Trophoblast cell (in vitro differentiated cells and primary cell): ENCODE data around the gene ZBED3.
"Not testable (repeated sequence)": the region's sequence is repeated elsewhere in the genome, so short reads cannot be mapped to it uniquely, and the experiment has no call there.

ENCODE experiments used
- DNase-seq, 2 donors: peaks; one replicate each; pipeline ENCODE4 v3.0.0-alpha.2; 2016
- H2AFZ ChIP-seq: 2 replicates; pipeline ENCODE4 v1.6.1; 2013; ENCODE audit warnings: low read length, moderate library complexity, mild to moderate bottlenecking; ENCODE audit not compliant: insufficient read depth, poor library complexity
- H2AK5ac ChIP-seq: 2 replicates; pipeline ENCODE4 v1.6.1; 2013; ENCODE audit warnings: mild to moderate bottlenecking, low read length
- H2BK120ac ChIP-seq: 2 replicates; pipeline ENCODE4 v1.6.1; 2013; ENCODE audit warnings: low read length, mild to moderate bottlenecking, moderate library complexity; ENCODE audit not compliant: insufficient read depth, poor library complexity
- H2BK12ac ChIP-seq: 2 replicates; pipeline ENCODE4 v1.6.1; 2013; ENCODE audit warnings: mild to moderate bottlenecking, low read length, moderate library complexity
- H2BK5ac ChIP-seq: 2 replicates; pipeline ENCODE4 v1.6.1; 2013; ENCODE audit warnings: low read length, low read depth, moderate library complexity, mild to moderate bottlenecking; ENCODE audit not compliant: poor library complexity
- H3K14ac ChIP-seq: 2 replicates; pipeline ENCODE4 v1.6.1; 2013; ENCODE audit warnings: mild to moderate bottlenecking, low read length
- H3K18ac ChIP-seq: 2 replicates; pipeline ENCODE4 v1.6.1; 2013; ENCODE audit warnings: mild to moderate bottlenecking, low read length
- H3K23ac ChIP-seq: 2 replicates; pipeline ENCODE4 v1.6.1; 2013; ENCODE audit warnings: low read length
- H3K27ac ChIP-seq: 2 replicates; pipeline ENCODE4 v1.5.1; 2013; ENCODE audit warnings: low read depth, mild to moderate bottlenecking, inconsistent platforms, low read length, moderate library complexity
- H3K27me3 ChIP-seq: 2 replicates; pipeline ENCODE4 v1.6.1; 2013; ENCODE audit warnings: inconsistent platforms, mild to moderate bottlenecking, low read length, moderate library complexity; ENCODE audit not compliant: insufficient read depth
- H3K36me3 ChIP-seq, 2 experiments: 1 replicate in 1 of 2; 2 replicates in 1 of 2; pipeline ENCODE4 v1.6.1; 2013; ENCODE audit warnings: low read length in 2 of 2, mild to moderate bottlenecking in 2 of 2, moderate library complexity in 1 of 2; ENCODE audit not compliant: insufficient read depth in 2 of 2, control insufficient read depth in 1 of 2
- H3K4ac ChIP-seq: 2 replicates; pipeline ENCODE4 v1.6.1; 2013; ENCODE audit warnings: low read depth, mild to moderate bottlenecking, low read length, moderate library complexity
- H3K4me1 ChIP-seq, 2 experiments: 1 replicate in 1 of 2; 2 replicates in 1 of 2; pipeline ENCODE4 v1.6.1; 2013; ENCODE audit warnings: low read length in 2 of 2, mild to moderate bottlenecking in 2 of 2, moderate library complexity in 1 of 2; ENCODE audit not compliant: insufficient read depth in 2 of 2, control insufficient read depth in 1 of 2
- H3K4me2 ChIP-seq: 2 replicates; pipeline ENCODE4 v1.6.1; 2013; ENCODE audit warnings: inconsistent platforms, mild to moderate bottlenecking, low read length, moderate library complexity
- H3K4me3 ChIP-seq: 2 replicates; pipeline ENCODE4 v1.5.1; 2013; ENCODE audit warnings: mild to moderate bottlenecking, low read depth, low read length, inconsistent platforms
- H3K79me1 ChIP-seq: one replicate; pipeline ENCODE4 v1.6.1; 2013; ENCODE audit warnings: low read length
- H3K79me2 ChIP-seq: 2 replicates; pipeline ENCODE4 v1.6.1; 2013; ENCODE audit warnings: low read length, mild to moderate bottlenecking; ENCODE audit not compliant: control insufficient read depth, insufficient read depth, poor library complexity
- H3K9ac ChIP-seq: 2 replicates; pipeline ENCODE4 v1.6.1; 2013; ENCODE audit warnings: mild to moderate bottlenecking, low read length
- H3K9me3 ChIP-seq: 2 replicates; pipeline ENCODE4 v1.6.1; 2013; ENCODE audit warnings: low read depth, mild to moderate bottlenecking, control low read depth, inconsistent platforms, low read length; ENCODE audit not compliant: insufficient read depth
- H4K12ac ChIP-seq: 2 replicates; pipeline ENCODE4 v1.6.1; 2013; ENCODE audit warnings: low read depth, mild to moderate bottlenecking, low read length, moderate library complexity
- H4K8ac ChIP-seq: 2 replicates; pipeline ENCODE4 v1.6.1; 2013; ENCODE audit warnings: low read depth, mild to moderate bottlenecking, low read length, moderate library complexity
- H4K91ac ChIP-seq: one replicate; pipeline ENCODE4 v1.6.1; 2013; ENCODE audit warnings: low read depth, mild to moderate bottlenecking, low read length, moderate library complexity
- WGBS: extraction: QIAGEN DNeasy Blood & Tissue Kit; methylation state at CpG from one replicate; pipeline ENCODE4 v1.1.7; 2013; ENCODE audit warnings: missing lambda C conversion rate; ENCODE audit not compliant: insufficient read length, insufficient coverage; ENCODE audit errors: extremely low coverage; 5-methylcytosine and 5-hydroxymethylcytosine counted together

The ZBED3 gene

GRCh38 chr5:77117161-77117560, 30.1 kb upstream of the ZBED3 start:
- Histone ChIP-seq H3K36me3 (no peaks in the 10 kb centered on the region), H2BK120ac (no peak overlapping the region), H4K12ac (no peak overlapping the region), H3K4me1 (no peaks in the 10 kb centered on the region), H3K14ac (no peak overlapping the region), H3K79me1 (no peaks in the 10 kb centered on the region), H2BK5ac (no peak overlapping the region), H3K4me2 (no peak overlapping the region), H3K18ac (no peak overlapping the region), H2AK5ac (no peak overlapping the region), H3K4me3 (no peak overlapping the region), H3K27me3 (no peaks in the 10 kb centered on the region), H3K27ac (no peak overlapping the region), H3K4ac (no peak overlapping the region), H3K23ac (no peak overlapping the region), H2BK12ac (no peak overlapping the region), H3K9me3 (no peaks in the 10 kb centered on the region), H2AFZ (no peak overlapping the region), H3K9ac (no peak overlapping the region), H4K91ac (no peak overlapping the region), H3K79me2 (no peaks in the 10 kb centered on the region), H4K8ac (no peak overlapping the region)
- WGBS, result no CpG with 5 or more reads among the region's 2 CpGs
- DNase-seq, result no peak

- not testable (repeated sequence) for H3K23ac ChIP-seq, H3K4me1 ChIP-seq
Measured at GRCh38 chr5:77107035-77107434, 19.9 kb upstream of the ZBED3 start.

GRCh38 chr5:77104813-77105212, 17.7 kb upstream of the ZBED3 start:
- no peak overlapping the region for H3K23ac ChIP-seq
- H2AK5ac ChIP-seq, result no peak overlapping the region
- no peak overlapping the region for H4K12ac ChIP-seq
- no peaks in the 10 kb centered on the region for H3K79me2 ChIP-seq
- no peaks in the 10 kb centered on the region for H3K27me3 ChIP-seq
- H3K27ac ChIP-seq, result no peak overlapping the region
- no peak overlapping the region for H3K4me2 ChIP-seq
- no peak overlapping the region for H4K8ac ChIP-seq
- no peak overlapping the region for H2AFZ ChIP-seq
- H2BK120ac ChIP-seq, result no peak overlapping the region
- no peaks in the 10 kb centered on the region for H3K79me1 ChIP-seq
- no peak overlapping the region for H3K9ac ChIP-seq
- DNase-seq, result no peak
- H3K4ac ChIP-seq, result no peak overlapping the region
- H2BK5ac ChIP-seq, result no peak overlapping the region
- no peak overlapping the region for H2BK12ac ChIP-seq
- H3K36me3 ChIP-seq, result no peaks in the 10 kb centered on the region
- H4K91ac ChIP-seq, result no peak overlapping the region
- no peak overlapping the region for H3K4me3 ChIP-seq
- no peaks in the 10 kb centered on the region for H3K4me1 ChIP-seq
- H3K14ac ChIP-seq, result no peak overlapping the region
- no peak overlapping the region for H3K18ac ChIP-seq
- no peaks in the 10 kb centered on the region for H3K9me3 ChIP-seq

More at GRCh38 chr5:77107035-77107434, 19.9 kb upstream of the ZBED3 start:
- not testable (repeated sequence) for H2BK12ac ChIP-seq, H3K9ac ChIP-seq, H3K4me2 ChIP-seq, H4K91ac ChIP-seq, H3K79me2 ChIP-seq, H3K4me3 ChIP-seq, H3K36me3 ChIP-seq, H3K27me3 ChIP-seq, H3K4ac ChIP-seq, DNase-seq, H2BK5ac ChIP-seq, H3K14ac ChIP-seq, H2BK120ac ChIP-seq, H2AK5ac ChIP-seq, H3K27ac ChIP-seq, H4K12ac ChIP-seq, H2AFZ ChIP-seq, H3K18ac ChIP-seq, H3K79me1 ChIP-seq, H4K8ac ChIP-seq, H3K9me3 ChIP-seq
- WGBS, result no CpG with 5 or more reads among the region's 4 CpGs

GRCh38 chr5:77103457-77103856, 16.4 kb upstream of the ZBED3 start:
- H2BK120ac ChIP-seq, result no peak overlapping the region
- no peak overlapping the region for H3K14ac ChIP-seq
- H3K27me3 ChIP-seq, result no peaks in the 10 kb centered on the region
- H3K27ac ChIP-seq, result no peak overlapping the region
- no peaks in the 10 kb centered on the region for H3K36me3 ChIP-seq
- H3K79me2 ChIP-seq, result no peaks in the 10 kb centered on the region
- H3K18ac ChIP-seq, result no peak overlapping the region
- no peak overlapping the region for H2BK12ac ChIP-seq
- no peak overlapping the region for H2AK5ac ChIP-seq
- WGBS, result no CpG with 5 or more reads among the region's 1 CpG
- no peak overlapping the region for H4K8ac ChIP-seq
- H3K79me1 ChIP-seq, result no peaks in the 10 kb centered on the region
- DNase-seq, result no peak
- H4K91ac ChIP-seq, result no peak overlapping the region
- no peak overlapping the region for H2AFZ ChIP-seq
- no peak overlapping the region for H3K4me2 ChIP-seq
- H4K12ac ChIP-seq, result no peak overlapping the region
- H3K4me1 ChIP-seq, result no peaks in the 10 kb centered on the region
- H3K4me3 ChIP-seq, result no peak overlapping the region
- H3K4ac ChIP-seq, result no peak overlapping the region
- H3K23ac ChIP-seq, result no peak overlapping the region
- H3K9ac ChIP-seq, result no peak overlapping the region
- no peak overlapping the region for H2BK5ac ChIP-seq
- H3K9me3 ChIP-seq, result no peaks in the 10 kb centered on the region
